Activated CD4-positive, CD25-positive, alpha-beta regulatory T cell treated with anti-CD3 and anti-CD28 coated beads, Interleukin-2, amount 50 U/mL, for 24 hours (primary cell): ENCODE measurements around the gene POU3F3.
A peak's percentile ranks its signal among the peaks of the same experiment; 100 is the strongest.

Experiments
- ATAC-seq, 2 donors: fragments of 150-1000 bp; cut with Tn5 transposase; one replicate each; pipeline ENCODE4 v1.10.0; 2021; ENCODE audit warnings: mild to moderate bottlenecking in 1 of 2, moderate library complexity in 1 of 2

The POU3F3 gene

GRCh38 chr2:104853534-104854497 is at the start of gene POU3F3:
Gene POU3F3, plus strand, starts transcription at chr2:104854115. Its CDS starts 1,396 bp downstream, at chr2:104855511.
- ATAC-seq: peak in 1 of 2 donors; percentile 44

GRCh38 chr2:104804148-104804890 is 49.6 kb upstream of the POU3F3 start:
- no peak for ATAC-seq

- ATAC-seq: no peak
Observed at GRCh38 chr2:104812286-104812685, 41.6 kb upstream of the POU3F3 start.

- ATAC-seq: no peak
Observed at GRCh38 chr2:104816143-104816542, 37.8 kb upstream of the POU3F3 start.

- ATAC-seq: no peak
Observed at GRCh38 chr2:104818264-104818663, 35.7 kb upstream of the POU3F3 start.

GRCh38 chr2:104820126-104820525 is 33.8 kb upstream of the POU3F3 start:
- ATAC-seq: no peak

- no peak for ATAC-seq
Observed at GRCh38 chr2:104825124-104825865, 28.6 kb upstream of the POU3F3 start.

GRCh38 chr2:104826016-104826415 is 27.9 kb upstream of the POU3F3 start:
- no peak for ATAC-seq

GRCh38 chr2:104831742-104832141 is 22.2 kb upstream of the POU3F3 start:
- ATAC-seq: no peak

GRCh38 chr2:104834431-104835153 is 19.3 kb upstream of the POU3F3 start:
- no peak for ATAC-seq

- no peak for ATAC-seq
Observed at GRCh38 chr2:104836265-104836664, 17.6 kb upstream of the POU3F3 start.

GRCh38 chr2:104836841-104837240 is 17.1 kb upstream of the POU3F3 start:
- no peak for ATAC-seq

- no peak for ATAC-seq
Observed at GRCh38 chr2:104840156-104840555, 13.8 kb upstream of the POU3F3 start.

- no peak for ATAC-seq
Observed at GRCh38 chr2:104840893-104841585, 12.9 kb upstream of the POU3F3 start.

GRCh38 chr2:104841744-104842143 is 12.2 kb upstream of the POU3F3 start:
- no peak for ATAC-seq

GRCh38 chr2:104844807-104845551 is 8.9 kb upstream of the POU3F3 start:
- no peak for ATAC-seq

- ATAC-seq: no peak
Observed at GRCh38 chr2:104845552-104845931, 8.4 kb upstream of the POU3F3 start.

- no peak for ATAC-seq
Observed at GRCh38 chr2:104845946-104846785, 7.7 kb upstream of the POU3F3 start.

- ATAC-seq: no peak
Observed at GRCh38 chr2:104846786-104847585, 6.9 kb upstream of the POU3F3 start.
